Vagina (tissue), 2 donors: Measurements from ENCODE around the gene TARDBP. TPM values are rescaled to one million over a fixed set of nuclear protein-coding genes. Genes with fewer than 3 reads are reported as not detected.

Experiments
- DNase-seq, 2 donors: peaks; one replicate each; pipeline ENCODE4 v3.0.0-alpha.2; 2017; ENCODE audit errors: extremely low spot score in 2 of 2
- H3K27ac ChIP-seq: fragments of 200-600 bp; sonication (generic); one replicate; pipeline ENCODE4 v1.5.1; 2019
- H3K27me3 ChIP-seq: fragments of 200-600 bp; sonication (generic); one replicate; pipeline ENCODE4 v1.5.1; 2019
- H3K36me3 ChIP-seq, 2 donors: fragments of 200-600 bp; sonication (generic); one replicate each; pipeline ENCODE4 v1.5.1; 2017 to 2019
- H3K4me1 ChIP-seq: fragments of 200-600 bp; sonication (generic); one replicate; pipeline ENCODE4 v1.5.1; 2019
- H3K4me3 ChIP-seq, 2 donors: fragments of 200-600 bp; sonication (generic); 1 replicate in 1 of 2; 2 replicates in 1 of 2; pipeline ENCODE4 v1.5.1; 2016 to 2019
- H3K9me3 ChIP-seq: fragments of 200-600 bp; sonication (generic); one replicate; pipeline ENCODE4 v1.5.1; 2019
- POLR2A ChIP-seq, 2 donors: fragments of 450-650 bp; IDR thresholded peaks; one replicate each; pipeline ENCODE4 v1.6.1; 2017; ENCODE audit warnings: antibody characterized with exemption in 2 of 2, mild to moderate bottlenecking in 2 of 2, moderate library complexity in 2 of 2
- POLR2AphosphoS5 ChIP-seq, 2 donors: sonication (generic); formaldehyde crosslinking; IDR thresholded peaks; one replicate each; pipeline ENCODE4 v1.9.0; 2017; ENCODE audit warnings: antibody characterized with exemption in 2 of 2, mild to moderate bottlenecking in 2 of 2, low read depth in 1 of 2; ENCODE audit not compliant: insufficient read depth in 1 of 2
- intact Hi-C: fragments of 100-400 bp; cut with DNase I; formaldehyde crosslinking; loops from one replicate; pipeline ENCODE4 v1.15.1; 2023
- total RNA-seq: library from RNA; depleted of rRNA; stranded (reverse); fragments of >200 nt; gene quantifications from one replicate; pipeline ENCODE4 v1.2.3, GENCODE V29; 2016
- TF ChIP-seq, protein P1 (sequence below), 3 experiments: fragments of 450-650 bp in 2 of 3; fragments of 200-600 bp in 1 of 3; sonication (generic) in 1 of 3; IDR thresholded peaks; one replicate each; pipeline ENCODE4 v1.5.1; 2017 to 2019; ENCODE audit warnings: antibody characterized with exemption in 3 of 3, mild to moderate bottlenecking in 2 of 3, moderate library complexity in 2 of 3

The TARDBP gene
- 213 TPM for total RNA-seq

DNA sequence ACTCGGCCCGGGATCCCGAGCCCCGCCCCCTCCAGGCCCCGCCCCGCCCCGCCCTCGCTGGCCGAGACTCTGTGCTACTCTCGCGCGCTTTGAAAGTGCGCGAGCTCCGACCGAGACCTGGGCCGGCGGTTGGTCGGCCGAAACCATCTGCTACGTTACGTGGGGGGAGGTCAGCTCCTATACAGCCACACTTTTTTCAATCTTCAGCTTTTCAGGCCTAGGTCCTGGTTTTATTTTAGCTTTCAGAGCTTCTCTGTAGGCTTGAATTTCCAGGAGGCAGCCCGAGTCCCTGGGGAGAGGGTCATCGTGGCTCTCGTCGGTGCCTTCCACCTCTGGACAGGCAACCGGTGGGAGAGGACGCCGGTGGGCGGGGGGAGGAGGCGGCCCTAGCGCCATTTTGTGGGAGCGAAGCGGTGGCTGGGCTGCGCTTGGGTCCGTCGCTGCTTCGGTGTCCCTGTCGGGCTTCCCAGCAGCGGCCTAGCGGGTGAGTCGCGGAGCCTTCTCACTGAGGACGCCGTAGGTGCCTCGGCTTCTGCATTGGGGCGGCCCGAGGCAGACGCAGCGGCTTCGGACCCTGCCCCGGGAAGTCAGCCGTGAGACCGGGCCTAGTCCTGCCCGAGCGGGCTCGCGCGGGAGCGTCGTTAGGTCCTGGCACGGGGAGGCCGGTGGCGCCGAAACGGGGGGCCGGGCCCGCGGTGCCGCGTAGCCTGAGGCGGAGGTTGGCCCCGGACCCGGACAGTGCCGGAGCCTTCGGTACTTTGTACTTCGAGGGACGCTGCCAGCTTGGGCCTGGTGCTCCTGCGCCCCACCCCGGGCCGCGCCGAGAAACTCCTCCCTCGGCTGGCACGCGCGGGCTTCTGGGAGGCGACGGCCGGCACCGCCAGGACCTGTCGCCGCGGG is at the start of gene TARDBP:
TARDBP (plus strand) TSS at position 395 of the 900 bp plus-strand sequence. CDS start 1,074 bp downstream, outside the sequence.
- intact Hi-C loops = no loop called here
- no peaks in the 10 kb centered on the region for H3K27me3 ChIP-seq
- no peaks in the 10 kb centered on the region for H3K9me3 ChIP-seq
- peaks cover 49% of the 10 kb centered on the region for H3K4me1 ChIP-seq
- DNase-seq = peak in 1 of 2 donors; percentile 92
- H3K27ac ChIP-seq = peak within 1 kb of the TSS; percentile 96
- peak within 1 kb of the TSS; percentile 98 to 100 for H3K4me3 ChIP-seq
- TF ChIP-seq, protein P1, sequence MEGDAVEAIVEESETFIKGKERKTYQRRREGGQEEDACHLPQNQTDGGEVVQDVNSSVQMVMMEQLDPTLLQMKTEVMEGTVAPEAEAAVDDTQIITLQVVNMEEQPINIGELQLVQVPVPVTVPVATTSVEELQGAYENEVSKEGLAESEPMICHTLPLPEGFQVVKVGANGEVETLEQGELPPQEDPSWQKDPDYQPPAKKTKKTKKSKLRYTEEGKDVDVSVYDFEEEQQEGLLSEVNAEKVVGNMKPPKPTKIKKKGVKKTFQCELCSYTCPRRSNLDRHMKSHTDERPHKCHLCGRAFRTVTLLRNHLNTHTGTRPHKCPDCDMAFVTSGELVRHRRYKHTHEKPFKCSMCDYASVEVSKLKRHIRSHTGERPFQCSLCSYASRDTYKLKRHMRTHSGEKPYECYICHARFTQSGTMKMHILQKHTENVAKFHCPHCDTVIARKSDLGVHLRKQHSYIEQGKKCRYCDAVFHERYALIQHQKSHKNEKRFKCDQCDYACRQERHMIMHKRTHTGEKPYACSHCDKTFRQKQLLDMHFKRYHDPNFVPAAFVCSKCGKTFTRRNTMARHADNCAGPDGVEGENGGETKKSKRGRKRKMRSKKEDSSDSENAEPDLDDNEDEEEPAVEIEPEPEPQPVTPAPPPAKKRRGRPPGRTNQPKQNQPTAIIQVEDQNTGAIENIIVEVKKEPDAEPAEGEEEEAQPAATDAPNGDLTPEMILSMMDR (IDR thresholded peaks at IDR 0.05) = no peak
- TF ChIP-seq POLR2A (IDR thresholded peaks at IDR 0.05) (peak in 1 of 2 donors; percentile 92), POLR2AphosphoS5 (IDR thresholded peaks at IDR 0.05; ENCODE audit: insufficient read depth in 1 of 2, low read depth in 1 of 2) (peak; percentile 90 to 98)
- peaks cover 0 to 39% of the 10 kb centered on the region in 2 donors for H3K36me3 ChIP-seq

DNA sequence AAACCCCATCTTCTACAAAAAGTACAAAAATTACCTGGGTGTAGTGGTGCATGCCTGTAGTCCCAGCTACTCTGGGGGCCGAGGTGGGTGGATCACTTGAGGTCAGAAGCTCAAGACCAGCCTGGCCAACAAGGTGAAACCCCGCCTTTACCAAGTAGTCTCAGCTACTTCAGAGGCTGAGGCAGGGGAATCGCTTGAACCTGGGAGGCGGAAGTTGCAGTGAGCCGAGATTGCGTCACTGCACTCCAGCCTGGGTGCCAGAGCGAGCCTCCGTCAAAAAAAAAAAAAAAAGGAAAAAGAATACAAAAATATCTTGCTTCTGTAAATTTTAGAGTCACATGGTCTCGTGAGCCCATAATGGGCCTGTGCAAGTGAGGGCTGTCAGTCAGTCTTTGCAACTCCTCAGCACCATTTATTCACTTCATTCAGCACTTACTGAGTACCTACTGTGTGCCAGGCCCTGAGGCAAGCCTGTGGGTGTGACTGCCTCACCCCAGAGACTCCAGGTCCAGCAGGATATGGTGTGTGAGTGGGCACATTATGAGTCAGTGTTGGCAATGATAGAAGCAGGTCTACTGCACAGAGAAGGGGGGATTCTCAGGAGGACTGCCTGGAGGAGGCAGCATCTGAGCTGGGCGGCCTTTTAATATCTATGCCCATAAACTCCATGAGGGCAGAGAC is 46.8 kb upstream of the TARDBP start:
- H3K27me3 ChIP-seq = no peaks in the 10 kb centered on the region
- H3K4me3 ChIP-seq = no peak overlapping the region
- intact Hi-C loops = no loop called here
- H3K36me3 ChIP-seq = no peaks in the 10 kb centered on the region
- TF ChIP-seq POLR2AphosphoS5 (IDR thresholded peaks at IDR 0.05; ENCODE audit: insufficient read depth in 1 of 2, low read depth in 1 of 2) (no peak), POLR2A (IDR thresholded peaks at IDR 0.05) (no peak)
- TF ChIP-seq, protein P1 (IDR thresholded peaks at IDR 0.05) = no peak
- no peaks in the 10 kb centered on the region for H3K9me3 ChIP-seq
- no peak for DNase-seq
- no peaks in the 10 kb centered on the region for H3K4me1 ChIP-seq
- H3K27ac ChIP-seq = no peak overlapping the region

DNA sequence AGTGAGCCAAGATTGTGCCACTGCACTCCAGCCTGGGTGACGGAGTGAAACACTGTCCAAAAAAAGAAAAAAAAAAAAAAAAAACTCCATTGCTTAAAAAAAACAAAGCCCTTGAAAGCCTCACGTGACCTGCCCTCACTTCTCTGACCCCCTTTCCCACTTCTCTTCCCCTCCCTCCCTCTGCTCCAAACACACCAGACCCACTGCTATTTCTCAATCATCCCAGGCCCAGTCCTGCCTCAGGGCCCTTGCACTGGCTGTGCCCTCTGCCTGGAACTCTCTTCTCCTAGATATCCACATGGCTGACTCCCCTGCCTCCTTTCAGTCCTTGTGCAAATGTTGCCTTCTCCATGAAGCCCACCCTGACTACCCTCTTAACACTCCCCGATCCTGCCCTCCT is 45.4 kb upstream of the TARDBP start:
- no peak overlapping the region for H3K4me3 ChIP-seq
- TF ChIP-seq, protein P1 (IDR thresholded peaks at IDR 0.05) = no peak
- no peaks in the 10 kb centered on the region for H3K4me1 ChIP-seq
- H3K9me3 ChIP-seq = no peaks in the 10 kb centered on the region
- DNase-seq = no peak
- H3K27me3 ChIP-seq = no peaks in the 10 kb centered on the region
- intact Hi-C loops = no loop called here
- no peak overlapping the region for H3K27ac ChIP-seq
- no peaks in the 10 kb centered on the region for H3K36me3 ChIP-seq

DNA sequence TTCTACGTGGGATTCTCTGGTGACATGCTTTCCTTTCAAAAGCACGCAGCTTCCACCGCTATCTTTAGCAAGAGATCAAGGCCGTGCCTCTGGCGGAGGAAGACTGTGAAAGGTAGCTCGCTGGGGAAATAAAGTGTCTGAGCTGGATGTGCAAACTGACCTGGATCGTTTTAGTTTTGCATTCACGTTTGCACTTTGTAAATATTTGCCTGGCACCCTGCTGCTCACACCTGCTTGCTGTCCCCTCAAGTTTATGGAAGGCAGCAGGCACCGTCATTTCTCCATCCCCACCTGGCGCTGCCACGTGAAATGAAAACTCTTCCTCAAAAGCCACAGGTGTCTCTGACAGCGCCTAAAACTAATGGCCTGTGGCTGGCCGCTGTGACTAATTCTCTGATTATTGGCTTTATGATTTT is 44.0 kb upstream of the TARDBP start:
- H3K27ac ChIP-seq = no peak overlapping the region
- intact Hi-C loops = no loop called here

More for the DNA sequence above, 44.0 kb upstream of the TARDBP start:
- H3K36me3 ChIP-seq = no peaks in the 10 kb centered on the region
- no peaks in the 10 kb centered on the region for H3K27me3 ChIP-seq
- TF ChIP-seq POLR2A (IDR thresholded peaks at IDR 0.05) (no peak), POLR2AphosphoS5 (IDR thresholded peaks at IDR 0.05; ENCODE audit: insufficient read depth in 1 of 2, low read depth in 1 of 2) (no peak)
- TF ChIP-seq, protein P1 (IDR thresholded peaks at IDR 0.05) = no peak
- H3K9me3 ChIP-seq = no peaks in the 10 kb centered on the region
- peaks cover 1% of the 10 kb centered on the region for H3K4me1 ChIP-seq
- DNase-seq = no peak
- peak overlapping the region in 1 of 2 donors; percentile 15 for H3K4me3 ChIP-seq
